Stimulated activated CD8-positive, alpha-beta memory T cell treated with anti-CD3 and anti-CD28 coated beads, Interleukin-4, amount 100 ng/mL, for 48 hours (primary cell): ENCODE results near the gene FRMD4A.

Source experiments
- DNase-seq: peaks from one replicate; pipeline ENCODE4 v3.0.0-alpha.2; 2020

Gene FRMD4A

GRCh38 chr10:14336736-14337135 lies 6.0 kb upstream of the FRMD4A start:
- DNase-seq, result no peak

- no peak for DNase-seq
Observed at GRCh38 chr10:14334771-14335170, 4.0 kb upstream of the FRMD4A start.

GRCh38 chr10:14333606-14334005 lies 2.9 kb upstream of the FRMD4A start:
- no peak for DNase-seq

GRCh38 chr10:14332903-14333302 lies 2.2 kb upstream of the FRMD4A start:
- no peak for DNase-seq

- no peak for DNase-seq
Observed at GRCh38 chr10:14329746-14330173, 964 bp downstream of the FRMD4A start.

- DNase-seq, result no peak
Observed at GRCh38 chr10:14328881-14329672, 1.6 kb downstream of the FRMD4A start.

GRCh38 chr10:14327527-14327926 lies 3.2 kb downstream of the FRMD4A start:
- DNase-seq, result no peak

GRCh38 chr10:14326581-14326980 lies 4.1 kb downstream of the FRMD4A start:
- DNase-seq, result no peak

- DNase-seq, result peak; percentile 82
Observed at GRCh38 chr10:14325325-14325955, 5.3 kb downstream of the FRMD4A start.

- DNase-seq, result no peak
Observed at GRCh38 chr10:14322526-14323188, 8.1 kb downstream of the FRMD4A start.

- DNase-seq, result no peak
Observed at GRCh38 chr10:14318007-14318406, 12.7 kb downstream of the FRMD4A start.

GRCh38 chr10:14312014-14312413 lies 18.7 kb downstream of the FRMD4A start:
- no peak for DNase-seq

- no peak for DNase-seq
Observed at GRCh38 chr10:14311206-14311957, 19.3 kb downstream of the FRMD4A start.

GRCh38 chr10:14309593-14309992 lies 21.1 kb downstream of the FRMD4A start:
- no peak for DNase-seq

- no peak for DNase-seq
Observed at GRCh38 chr10:14306190-14306589, 24.5 kb downstream of the FRMD4A start.

GRCh38 chr10:14304046-14304445 lies 26.7 kb downstream of the FRMD4A start:
- no peak for DNase-seq

GRCh38 chr10:14302035-14302434 lies 28.7 kb downstream of the FRMD4A start:
- no peak for DNase-seq

- DNase-seq, result no peak
Observed at GRCh38 chr10:14299556-14299955, 31.2 kb downstream of the FRMD4A start.

- DNase-seq, result no peak
Observed at GRCh38 chr10:14296065-14296709, 34.5 kb downstream of the FRMD4A start.

- DNase-seq, result no peak
Observed at GRCh38 chr10:14294347-14295059, 36.2 kb downstream of the FRMD4A start.

GRCh38 chr10:14293526-14293925 lies 37.2 kb downstream of the FRMD4A start:
- no peak for DNase-seq

GRCh38 chr10:14291296-14291695 lies 39.4 kb downstream of the FRMD4A start:
- DNase-seq, result no peak
